ENCODE results near the gene PGLYRP4. TPM values are rescaled to one million over a fixed set of nuclear protein-coding genes. Genes with fewer than 3 reads are reported as not detected.
"Not testable (repeated sequence)": the region's sequence is repeated elsewhere in the genome, so short reads cannot be mapped to it uniquely, and the experiment has no call there.

The PGLYRP4 gene
- total RNA-seq, 1 donor from 2014 or later, result not detected

DNA sequence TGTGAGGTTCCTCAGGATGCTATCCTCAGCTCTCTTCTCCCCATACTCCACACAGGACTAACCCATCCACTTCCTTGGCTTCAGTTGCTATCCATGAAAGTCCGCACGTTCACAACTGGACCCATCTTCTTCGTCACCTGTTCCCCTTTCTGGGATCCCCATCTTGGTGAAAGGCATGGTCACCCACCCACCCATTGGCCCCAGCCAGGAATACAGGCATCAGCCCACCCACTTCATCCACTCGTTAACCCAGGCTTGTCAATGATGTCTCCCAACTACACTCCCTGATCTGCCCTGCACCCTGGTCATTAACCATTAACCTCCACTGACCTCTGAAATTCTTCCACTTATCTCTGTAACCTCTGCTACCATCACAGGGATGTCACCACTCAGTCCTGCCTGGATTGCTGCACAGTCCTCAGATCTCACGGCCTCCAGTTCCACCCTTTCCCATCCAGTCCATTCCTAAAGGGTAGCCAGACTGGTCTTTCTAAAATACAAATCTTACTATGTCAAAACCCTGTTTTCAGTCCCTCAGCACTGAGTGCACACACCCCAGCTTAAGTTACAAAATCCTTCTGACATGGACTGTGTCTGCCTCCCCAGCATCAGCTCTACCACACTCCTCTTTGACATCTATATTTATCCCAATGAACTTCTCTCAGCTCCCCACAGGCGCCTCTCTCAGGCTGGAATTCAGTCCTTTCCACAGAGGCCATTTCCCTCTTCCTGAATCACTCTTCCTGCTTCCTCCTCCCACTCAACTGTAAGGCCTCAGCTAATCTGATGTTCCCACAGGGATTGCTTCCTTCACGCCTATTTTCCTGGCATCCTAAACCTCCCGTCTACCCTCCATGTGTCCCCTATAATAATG lies 10.4 kb downstream of the PGLYRP4 start:
- no peak overlapping the region for H3K4me3 Mint-ChIP-seq (ENCODE audit: low read depth)
- H3K9me3 Mint-ChIP-seq (ENCODE audit: low read depth), result no peaks in the 10 kb centered on the region
- no peaks in the 10 kb centered on the region for H3K36me3 Mint-ChIP-seq (ENCODE audit: insufficient read depth)
- DNase-seq (ENCODE audit: low spot score, unreplicated experiment), result no peak
- H3K27me3 Mint-ChIP-seq, result no peaks in the 10 kb centered on the region
- H3K4me1 Mint-ChIP-seq (ENCODE audit: low read depth), result peaks cover 2% of the 10 kb centered on the region
- TF ChIP-seq, protein P1, sequence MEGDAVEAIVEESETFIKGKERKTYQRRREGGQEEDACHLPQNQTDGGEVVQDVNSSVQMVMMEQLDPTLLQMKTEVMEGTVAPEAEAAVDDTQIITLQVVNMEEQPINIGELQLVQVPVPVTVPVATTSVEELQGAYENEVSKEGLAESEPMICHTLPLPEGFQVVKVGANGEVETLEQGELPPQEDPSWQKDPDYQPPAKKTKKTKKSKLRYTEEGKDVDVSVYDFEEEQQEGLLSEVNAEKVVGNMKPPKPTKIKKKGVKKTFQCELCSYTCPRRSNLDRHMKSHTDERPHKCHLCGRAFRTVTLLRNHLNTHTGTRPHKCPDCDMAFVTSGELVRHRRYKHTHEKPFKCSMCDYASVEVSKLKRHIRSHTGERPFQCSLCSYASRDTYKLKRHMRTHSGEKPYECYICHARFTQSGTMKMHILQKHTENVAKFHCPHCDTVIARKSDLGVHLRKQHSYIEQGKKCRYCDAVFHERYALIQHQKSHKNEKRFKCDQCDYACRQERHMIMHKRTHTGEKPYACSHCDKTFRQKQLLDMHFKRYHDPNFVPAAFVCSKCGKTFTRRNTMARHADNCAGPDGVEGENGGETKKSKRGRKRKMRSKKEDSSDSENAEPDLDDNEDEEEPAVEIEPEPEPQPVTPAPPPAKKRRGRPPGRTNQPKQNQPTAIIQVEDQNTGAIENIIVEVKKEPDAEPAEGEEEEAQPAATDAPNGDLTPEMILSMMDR (IDR thresholded peaks at IDR 0.05; ENCODE audit: unreplicated experiment), result no peak
- H3K27ac Mint-ChIP-seq, result no peak overlapping the region

DNA sequence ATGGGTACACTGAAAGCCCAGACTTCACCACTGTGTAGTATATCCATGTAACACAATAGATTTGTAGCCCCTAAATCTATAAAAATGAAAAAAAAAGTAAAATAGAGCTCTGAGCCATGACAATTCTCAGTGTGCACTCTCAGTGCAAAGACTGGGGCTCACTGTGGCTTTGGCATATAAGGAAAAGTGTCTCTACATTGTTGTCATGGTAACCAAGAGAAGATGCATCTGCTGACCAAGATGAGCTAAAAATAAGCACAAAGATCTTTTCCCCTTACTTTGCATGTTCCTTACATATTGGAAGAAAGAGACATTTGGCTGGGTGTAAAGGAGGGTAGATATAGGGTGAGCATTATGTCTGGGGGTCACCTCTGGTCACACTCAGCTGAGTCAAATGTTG lies 12.0 kb downstream of the PGLYRP4 start:
- H3K4me3 Mint-ChIP-seq (ENCODE audit: low read depth), result no peak overlapping the region
- TF ChIP-seq, protein P1 (IDR thresholded peaks at IDR 0.05; ENCODE audit: unreplicated experiment), result no peak
- H3K9me3 Mint-ChIP-seq (ENCODE audit: low read depth), result peaks cover 8% of the 10 kb centered on the region
- H3K27me3 Mint-ChIP-seq, result no peaks in the 10 kb centered on the region
- no peak overlapping the region for H3K27ac Mint-ChIP-seq
- H3K36me3 Mint-ChIP-seq (ENCODE audit: insufficient read depth), result no peaks in the 10 kb centered on the region
- peaks cover 2% of the 10 kb centered on the region for H3K4me1 Mint-ChIP-seq (ENCODE audit: low read depth)
- DNase-seq (ENCODE audit: low spot score, unreplicated experiment), result no peak

DNA sequence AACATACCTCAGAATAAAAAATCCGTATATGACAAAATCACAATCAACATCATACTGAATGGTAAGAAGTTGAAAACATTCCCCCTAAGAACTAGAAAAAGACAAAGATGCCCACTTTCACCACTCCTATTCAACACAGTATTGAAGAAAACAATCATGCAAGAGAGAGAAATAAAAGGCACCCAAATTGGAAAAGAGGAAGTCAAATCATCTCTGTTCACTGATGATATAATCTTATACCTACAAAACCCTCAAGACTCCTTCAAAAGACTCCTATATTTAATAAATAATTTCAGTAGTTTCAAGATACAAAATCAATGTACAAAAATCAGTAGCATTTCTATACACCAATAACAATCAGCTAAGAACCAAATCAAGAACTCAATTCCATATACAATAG lies 14.7 kb downstream of the PGLYRP4 start:
- H3K27me3 Mint-ChIP-seq, result peaks cover 5% of the 10 kb centered on the region
- no peak for DNase-seq (ENCODE audit: low spot score, unreplicated experiment)
- H3K4me3 Mint-ChIP-seq (ENCODE audit: low read depth), result no peak overlapping the region

DNA sequence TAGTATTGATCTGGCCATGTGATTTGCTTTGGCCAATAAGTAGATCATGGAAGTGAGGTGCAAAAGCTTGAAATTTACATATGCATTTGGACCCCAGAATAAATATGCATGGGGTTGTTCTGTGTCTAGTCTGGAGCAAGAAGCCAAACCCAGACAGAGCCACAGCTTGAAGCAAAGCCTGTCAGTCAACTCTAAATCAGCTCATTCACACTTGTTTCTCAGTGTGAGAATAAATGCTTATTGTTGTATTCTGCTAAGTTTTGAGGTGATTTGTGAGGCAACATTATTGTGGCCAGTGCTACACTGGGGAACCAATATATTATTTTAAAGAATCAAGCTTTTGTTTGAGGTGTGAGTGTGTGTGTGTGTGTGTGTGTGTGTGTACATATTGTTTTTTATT lies 23.7 kb downstream of the PGLYRP4 start:
- H3K9me3 Mint-ChIP-seq (ENCODE audit: low read depth), result peaks cover 23% of the 10 kb centered on the region
- no peak for DNase-seq (ENCODE audit: low spot score, unreplicated experiment)
- no peaks in the 10 kb centered on the region for H3K27me3 Mint-ChIP-seq
- H3K4me1 Mint-ChIP-seq (ENCODE audit: low read depth), result no peaks in the 10 kb centered on the region
- TF ChIP-seq, protein P1 (IDR thresholded peaks at IDR 0.05; ENCODE audit: unreplicated experiment), result no peak
- no peak overlapping the region for H3K27ac Mint-ChIP-seq
- H3K4me3 Mint-ChIP-seq (ENCODE audit: low read depth), result no peak overlapping the region
- no peaks in the 10 kb centered on the region for H3K36me3 Mint-ChIP-seq (ENCODE audit: insufficient read depth)

More for the DNA sequence above, 14.7 kb downstream of the PGLYRP4 start:
- Mint-ChIP-seq H3K9me3 (ENCODE audit: low read depth) (peaks cover 14% of the 10 kb centered on the region), H3K4me1 (ENCODE audit: low read depth) (peaks cover 2% of the 10 kb centered on the region), H3K27ac (no peak overlapping the region), H3K36me3 (ENCODE audit: insufficient read depth) (no peaks in the 10 kb centered on the region)
- TF ChIP-seq, protein P1 (IDR thresholded peaks at IDR 0.05; ENCODE audit: unreplicated experiment), result no peak

DNA sequence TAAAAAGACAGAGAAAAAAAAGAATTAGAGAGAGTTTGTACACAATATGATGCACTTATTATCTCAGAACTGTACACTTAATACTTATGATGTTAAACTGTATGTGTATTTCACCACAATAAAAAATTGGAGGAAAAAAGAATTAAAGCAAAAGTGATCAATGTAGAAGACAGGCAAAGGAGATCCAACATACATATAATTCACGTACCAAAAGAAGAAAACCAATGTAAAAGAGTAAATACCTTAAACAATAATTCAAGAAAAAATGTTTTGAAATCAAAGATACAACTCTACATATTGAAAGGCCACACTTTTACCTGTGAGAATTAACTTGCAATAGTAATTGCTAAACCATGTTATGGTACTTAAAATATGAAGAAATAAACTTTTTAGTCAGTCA lies 26.1 kb downstream of the PGLYRP4 start:
- H3K4me3 Mint-ChIP-seq (ENCODE audit: low read depth), result no peak overlapping the region
- no peak for DNase-seq (ENCODE audit: low spot score, unreplicated experiment)
- peaks cover 19% of the 10 kb centered on the region for H3K9me3 Mint-ChIP-seq (ENCODE audit: low read depth)
- peaks cover 3% of the 10 kb centered on the region for H3K27me3 Mint-ChIP-seq
- no peaks in the 10 kb centered on the region for H3K4me1 Mint-ChIP-seq (ENCODE audit: low read depth)
- H3K27ac Mint-ChIP-seq, result no peak overlapping the region
- H3K36me3 Mint-ChIP-seq (ENCODE audit: insufficient read depth), result no peaks in the 10 kb centered on the region
- TF ChIP-seq, protein P1 (IDR thresholded peaks at IDR 0.05; ENCODE audit: unreplicated experiment), result no peak

DNA sequence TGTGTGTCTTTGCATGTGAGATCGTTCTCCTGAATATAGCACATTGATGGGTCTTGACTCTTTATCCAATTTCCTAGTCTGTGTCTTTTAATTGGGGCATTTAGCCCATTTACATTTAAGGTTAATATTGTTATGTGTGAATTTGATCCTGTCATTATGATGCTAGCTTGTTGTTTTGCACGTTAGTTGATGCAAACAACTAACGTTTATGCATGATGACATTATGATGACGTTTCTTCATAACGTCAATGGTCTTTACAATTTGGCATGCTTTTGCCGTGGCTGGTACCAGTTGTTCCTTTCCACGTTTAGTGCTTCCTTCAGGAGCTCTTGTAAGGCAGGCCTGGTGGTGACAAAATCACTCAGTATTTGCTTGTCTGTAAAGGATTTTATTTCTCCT lies 30.5 kb downstream of the PGLYRP4 start:
- H3K27ac Mint-ChIP-seq, H3K27me3 Mint-ChIP-seq: not testable (repeated sequence)
- H3K9me3 Mint-ChIP-seq (ENCODE audit: low read depth), result peaks cover 19% of the 10 kb centered on the region

DNA sequence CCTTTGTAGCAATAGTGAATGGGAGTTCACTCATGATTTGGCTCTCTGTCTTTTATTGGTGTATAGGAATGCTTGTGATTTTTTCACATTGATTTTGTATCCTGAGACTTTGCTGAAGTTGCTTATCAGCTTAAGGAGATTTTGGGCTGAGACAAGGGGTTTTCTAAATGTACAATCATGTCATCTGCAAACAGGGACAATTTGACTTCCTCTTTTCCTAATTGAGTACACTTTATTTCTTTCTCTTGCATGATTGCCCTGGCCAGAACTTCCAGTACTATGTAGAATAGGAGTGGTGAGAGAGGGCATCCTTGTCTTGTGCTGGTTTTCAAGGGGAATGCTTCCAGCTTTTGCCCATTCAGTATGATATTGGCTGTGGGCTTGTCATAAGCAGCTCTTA lies 32.6 kb downstream of the PGLYRP4 start:
- H3K27ac Mint-ChIP-seq; H3K27me3 Mint-ChIP-seq; H3K4me3 Mint-ChIP-seq (ENCODE audit: low read depth); H3K9me3 Mint-ChIP-seq (ENCODE audit: low read depth); DNase-seq (ENCODE audit: low spot score, unreplicated experiment); H3K4me1 Mint-ChIP-seq (ENCODE audit: low read depth); H3K36me3 Mint-ChIP-seq (ENCODE audit: insufficient read depth): not testable (repeated sequence)

More for the DNA sequence above, 30.5 kb downstream of the PGLYRP4 start:
- H3K4me3 Mint-ChIP-seq (ENCODE audit: low read depth); DNase-seq (ENCODE audit: low spot score, unreplicated experiment); H3K36me3 Mint-ChIP-seq (ENCODE audit: insufficient read depth); H3K4me1 Mint-ChIP-seq (ENCODE audit: low read depth): not testable (repeated sequence)

DNA sequence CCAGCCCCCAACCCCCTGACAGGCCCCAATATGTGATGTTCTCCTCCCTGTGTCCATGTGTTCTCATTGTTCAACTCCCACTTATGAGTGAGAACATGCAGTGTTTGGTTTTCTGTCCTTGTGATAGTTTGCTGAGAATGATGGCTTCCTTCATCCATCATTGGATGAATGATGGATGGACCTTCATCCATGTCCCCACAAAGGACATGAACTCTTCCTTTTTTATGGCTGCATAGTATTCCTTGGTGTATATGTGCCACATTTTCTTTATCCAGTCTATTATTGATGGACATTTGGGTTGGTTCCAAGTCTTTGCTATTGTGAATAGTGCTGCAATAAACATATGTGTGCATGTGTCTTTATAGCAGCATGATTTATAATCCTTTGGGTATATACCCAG lies 34.3 kb downstream of the PGLYRP4 start:
- DNase-seq (ENCODE audit: low spot score, unreplicated experiment); H3K4me3 Mint-ChIP-seq (ENCODE audit: low read depth); H3K9me3 Mint-ChIP-seq (ENCODE audit: low read depth); H3K4me1 Mint-ChIP-seq (ENCODE audit: low read depth); H3K36me3 Mint-ChIP-seq (ENCODE audit: insufficient read depth); H3K27ac Mint-ChIP-seq; H3K27me3 Mint-ChIP-seq: not testable (repeated sequence)

All from progenitor cell of endocrine pancreas (in vitro differentiated cells).